Natural killer cell (primary cell): Measurements from ENCODE around the gene SRGN. TPM values are rescaled to one million over a fixed set of nuclear protein-coding genes. Genes with fewer than 3 reads are reported as not detected.
A peak's percentile ranks its signal among the peaks of the same experiment; 100 is the strongest.

Experiments
- ATAC-seq, 3 donors: fragments of 150-1000 bp in 2 of 3; fragments of 200-7000 bp in 1 of 3; cut with Tn5 transposase; 1 replicate in 1 of 3; 2 replicates in 2 of 3; pipeline ENCODE4 v1.10.0; 2021; ENCODE audit warnings: mild to moderate bottlenecking in 2 of 3, moderate library complexity in 2 of 3
- DNase-seq, 2 donors: peaks; one replicate each; pipeline versions ENCODE4 v3.0.0 to v3.0.0-alpha.2; 2013 to 2021; ENCODE audit warnings: mixed read lengths in 1 of 2
- H3K27ac ChIP-seq: one replicate; pipeline ENCODE4 v1.5.1; 2013; ENCODE audit warnings: mild to moderate bottlenecking, low read length
- H3K27me3 ChIP-seq: one replicate; pipeline ENCODE4 v1.6.1; 2013; ENCODE audit warnings: low read length; ENCODE audit not compliant: control insufficient read depth, insufficient read depth
- H3K36me3 ChIP-seq: one replicate; pipeline ENCODE4 v1.6.1; 2013; ENCODE audit warnings: low read length; ENCODE audit not compliant: control insufficient read depth, insufficient read depth
- H3K4me1 ChIP-seq: one replicate; pipeline ENCODE4 v1.6.1; 2013; ENCODE audit warnings: low read length; ENCODE audit not compliant: control insufficient read depth, insufficient read depth
- H3K4me3 ChIP-seq: one replicate; pipeline ENCODE4 v1.5.1; 2013; ENCODE audit warnings: low read length
- H3K9me3 ChIP-seq: one replicate; pipeline ENCODE4 v1.6.1; 2013; ENCODE audit warnings: low read length; ENCODE audit not compliant: control insufficient read depth, insufficient read depth
- H3K27ac Mint-ChIP-seq, 2 donors: one replicate each; pipeline ENCODE4 v1.8.0; 2022; ENCODE audit warnings: mild to moderate bottlenecking in 2 of 2, mixed read lengths in 2 of 2, moderate library complexity in 1 of 2
- H3K27me3 Mint-ChIP-seq, 2 donors: one replicate each; pipeline ENCODE4 v1.8.0; 2022; ENCODE audit warnings: low read depth in 2 of 2, mixed read lengths in 2 of 2
- H3K36me3 Mint-ChIP-seq: one replicate; pipeline ENCODE4 v1.8.0; 2022; ENCODE audit warnings: mixed read lengths
- H3K4me1 Mint-ChIP-seq, 2 donors: one replicate each; pipeline ENCODE4 v1.8.0; 2022; ENCODE audit warnings: mixed read lengths in 2 of 2
- H3K4me3 Mint-ChIP-seq: one replicate; pipeline ENCODE4 v1.8.0; 2022; ENCODE audit warnings: mild to moderate bottlenecking, moderate library complexity, mixed read lengths
- H3K9me3 Mint-ChIP-seq, 2 donors: one replicate each; pipeline ENCODE4 v1.8.0; 2022; ENCODE audit warnings: mixed read lengths in 2 of 2
- WGBS: methylation state at CpG from one replicate; pipeline ENCODE4 v1.1.7; 2013; ENCODE audit warnings: missing lambda C conversion rate; ENCODE audit not compliant: insufficient coverage; 5-methylcytosine and 5-hydroxymethylcytosine counted together
- intact Hi-C: fragments of 100-400 bp; cut with micrococcal nuclease; formaldehyde crosslinking; loops from one replicate; pipeline ENCODE4 v1.14.2; 2022
- total RNA-seq, 4 donors: library from RNA; stranded (reverse); fragments of 120-200 nt in 1 of 4; gene quantifications; one replicate each; pipeline versions ENCODE4 v1.2.3 to v1.2.4, GENCODE V29; 2013 to 2022
- TF ChIP-seq, protein P1 (sequence below): fragments of 200-600 bp; IDR thresholded peaks from one replicate; pipeline ENCODE4 v1.8.0; 2022; ENCODE audit warnings: antibody characterized with exemption

The SRGN gene
- total RNA-seq, 3 donors from 2014 or later (not counting 1 experiment from before 2014, with no cell fraction given), result 636 to 954 (median 778) TPM

DNA sequence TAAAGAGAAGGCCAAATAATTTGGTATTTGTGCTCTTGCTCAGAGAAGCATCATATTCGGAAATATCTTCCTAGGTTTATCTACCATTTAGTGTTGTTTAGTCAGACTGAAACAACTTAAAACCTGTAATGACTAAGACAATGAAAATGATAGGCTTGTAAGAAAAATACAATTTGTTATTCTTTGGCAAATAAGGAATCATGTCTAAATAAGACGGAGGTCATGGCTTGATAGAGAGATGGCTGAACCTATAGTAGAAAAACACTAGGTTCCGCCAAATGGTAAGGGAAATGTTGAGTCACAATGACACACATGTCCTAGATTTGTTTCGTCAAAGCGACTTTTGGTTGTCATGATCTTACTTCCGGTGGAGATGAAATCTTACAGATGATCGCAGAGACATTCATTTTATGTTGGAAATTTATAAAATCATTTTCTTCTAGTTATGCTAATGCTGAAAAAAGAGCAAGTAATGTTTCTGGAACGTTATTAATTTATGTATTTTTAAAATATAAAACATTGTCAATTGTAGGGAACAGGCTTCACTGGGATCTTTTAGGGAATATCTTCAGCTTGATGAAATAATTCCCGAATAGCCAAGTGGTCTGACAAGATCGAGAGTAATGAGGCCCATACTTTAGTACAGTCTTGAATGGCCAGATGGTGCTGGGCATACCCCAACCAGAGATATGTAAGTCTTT lies 1.0 kb downstream of the SRGN start:
- Histone ChIP-seq H3K36me3 (peaks cover 4% of the 10 kb centered on the region), H3K4me3 (peak overlapping the region; percentile 53), H3K27ac (peak overlapping the region; percentile 100), H3K27me3 (no peaks in the 10 kb centered on the region), H3K4me1 (peaks cover 49% of the 10 kb centered on the region), H3K9me3 (no peaks in the 10 kb centered on the region)
- Mint-ChIP-seq H3K27ac (peak overlapping the region; percentile 96), H3K36me3 (peaks cover 5% of the 10 kb centered on the region), H3K4me3 (peak overlapping the region; percentile 89), H3K4me1 (peaks cover 68 to 76% of the 10 kb centered on the region in 2 donors), H3K27me3 (no peaks in the 10 kb centered on the region), H3K9me3 (no peaks in the 10 kb centered on the region)
- ATAC-seq (peak; percentile 13 to 33 (median 15)), DNase-seq (peak in 1 of 2 donors; percentile 91)
- intact Hi-C loops, result loop anchor here (1.0 to 2.0 kb wide), 3 partner anchors 14 to 90 kb away; no protein-coding TSS in a partner anchor
- TF ChIP-seq, protein P1, sequence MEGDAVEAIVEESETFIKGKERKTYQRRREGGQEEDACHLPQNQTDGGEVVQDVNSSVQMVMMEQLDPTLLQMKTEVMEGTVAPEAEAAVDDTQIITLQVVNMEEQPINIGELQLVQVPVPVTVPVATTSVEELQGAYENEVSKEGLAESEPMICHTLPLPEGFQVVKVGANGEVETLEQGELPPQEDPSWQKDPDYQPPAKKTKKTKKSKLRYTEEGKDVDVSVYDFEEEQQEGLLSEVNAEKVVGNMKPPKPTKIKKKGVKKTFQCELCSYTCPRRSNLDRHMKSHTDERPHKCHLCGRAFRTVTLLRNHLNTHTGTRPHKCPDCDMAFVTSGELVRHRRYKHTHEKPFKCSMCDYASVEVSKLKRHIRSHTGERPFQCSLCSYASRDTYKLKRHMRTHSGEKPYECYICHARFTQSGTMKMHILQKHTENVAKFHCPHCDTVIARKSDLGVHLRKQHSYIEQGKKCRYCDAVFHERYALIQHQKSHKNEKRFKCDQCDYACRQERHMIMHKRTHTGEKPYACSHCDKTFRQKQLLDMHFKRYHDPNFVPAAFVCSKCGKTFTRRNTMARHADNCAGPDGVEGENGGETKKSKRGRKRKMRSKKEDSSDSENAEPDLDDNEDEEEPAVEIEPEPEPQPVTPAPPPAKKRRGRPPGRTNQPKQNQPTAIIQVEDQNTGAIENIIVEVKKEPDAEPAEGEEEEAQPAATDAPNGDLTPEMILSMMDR, result no peak
- 9% methylated on average over 7 of the region's 10 CpGs for WGBS

GRCh38 chr10:69089638-69090599 lies 2.0 kb downstream of the SRGN start:
- no peaks in the 10 kb centered on the region for H3K9me3 Mint-ChIP-seq
- TF ChIP-seq, protein P1, result no peak
- intact Hi-C loops, result loop anchor here (1.0 to 2.0 kb wide), 6 partner anchors 13 to 133 kb away; partner anchors contain the start of gene DDX21
- no peaks in the 10 kb centered on the region for H3K27me3 ChIP-seq
- H3K36me3 ChIP-seq, result peaks cover 8% of the 10 kb centered on the region
- H3K9me3 ChIP-seq, result no peaks in the 10 kb centered on the region
- WGBS, result 17% methylated on average over 16 of the region's 16 CpGs
- peak overlapping the region; percentile 53 for H3K4me3 ChIP-seq
- H3K4me1 ChIP-seq, result peaks cover 58% of the 10 kb centered on the region
- ATAC-seq (peak; percentile 65 to 84 (median 77)), DNase-seq (peak; percentile 83 to 95)
- H3K4me3 Mint-ChIP-seq, result peak overlapping the region; percentile 89
- H3K27ac Mint-ChIP-seq, result peak overlapping the region; percentile 96
- peaks cover 5% of the 10 kb centered on the region for H3K36me3 Mint-ChIP-seq
- H3K4me1 Mint-ChIP-seq, result peaks cover 73 to 78% of the 10 kb centered on the region in 2 donors
- H3K27me3 Mint-ChIP-seq, result no peaks in the 10 kb centered on the region
- H3K27ac ChIP-seq, result peak overlapping the region; percentile 100

- H3K27ac ChIP-seq, result peak overlapping the region; percentile 100
Measured at GRCh38 chr10:69090685-69091084, 2.8 kb downstream of the SRGN start.

More at GRCh38 chr10:69090685-69091084, 2.8 kb downstream of the SRGN start:
- 50% methylated on average over 1 of the region's 1 CpG for WGBS
- TF ChIP-seq, protein P1, result no peak
- H3K27me3 ChIP-seq, result no peaks in the 10 kb centered on the region
- peaks cover 66% of the 10 kb centered on the region for H3K4me1 ChIP-seq
- intact Hi-C loops, result loop anchor here (1.0 to 2.0 kb wide), 3 partner anchors 35 to 134 kb away; partner anchors contain the start of gene DDX21
- peaks cover 8% of the 10 kb centered on the region for H3K36me3 ChIP-seq
- no peaks in the 10 kb centered on the region for H3K27me3 Mint-ChIP-seq
- DNase-seq, result no peak
- no peaks in the 10 kb centered on the region for H3K9me3 Mint-ChIP-seq
- H3K27ac Mint-ChIP-seq, result peak overlapping the region; percentile 96
- no peaks in the 10 kb centered on the region for H3K9me3 ChIP-seq
- H3K4me1 Mint-ChIP-seq, result peaks cover 75 to 78% of the 10 kb centered on the region in 2 donors
- H3K4me3 ChIP-seq, result peak overlapping the region; percentile 53
- H3K36me3 Mint-ChIP-seq, result peaks cover 5% of the 10 kb centered on the region
- ATAC-seq, result no peak
- peak overlapping the region; percentile 89 for H3K4me3 Mint-ChIP-seq
